Measurements from ENCODE around the gene FARP1. TPM values are rescaled to one million over a fixed set of nuclear protein-coding genes. Genes with fewer than 3 reads are reported as not detected.

Gene FARP1
- total and polyA plus RNA-seq, 2 of the 8 experiments (the other 6 are each of a cell fraction or from before 2014, with no cell fraction given), result 24.7 to 104 TPM

DNA sequence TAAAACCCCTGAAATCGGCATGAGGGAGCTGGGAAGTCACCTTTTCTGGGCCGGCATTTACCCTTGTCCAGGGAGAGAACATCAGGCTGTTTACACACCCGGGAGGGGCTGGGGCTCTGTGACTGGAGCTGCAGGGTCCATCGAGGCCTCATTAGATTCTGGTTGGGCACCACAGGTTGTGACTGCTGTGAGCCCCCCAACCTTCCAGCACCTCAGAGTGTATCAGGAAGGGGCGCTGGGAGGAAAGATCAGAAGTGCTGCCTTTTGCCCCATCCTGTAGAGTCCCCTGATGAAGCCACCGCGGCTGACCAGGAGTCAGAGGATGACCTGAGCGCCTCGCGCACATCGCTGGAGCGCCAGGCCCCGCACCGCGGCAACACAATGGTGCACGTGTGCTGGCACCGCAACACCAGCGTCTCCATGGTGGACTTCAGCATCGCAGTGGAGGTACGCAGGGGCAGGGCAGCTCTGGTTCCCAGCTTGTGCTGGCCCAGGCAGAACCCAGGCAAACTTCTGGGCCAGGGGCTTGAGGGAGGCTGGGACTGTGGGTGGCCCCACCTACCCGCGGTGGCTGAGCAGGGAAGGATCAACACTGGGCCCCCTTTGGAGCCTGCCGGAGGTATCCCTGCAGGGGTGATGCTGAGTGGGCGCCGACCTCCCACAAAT lies 297.6 kb downstream of the FARP1 start (continued):
- TF ChIP-seq ATF3 (IDR thresholded peaks at IDR 0.05; ENCODE audit: insufficient read depth, low read depth, low read length) (no peak), TCF12 (IDR thresholded peaks at IDR 0.05; ENCODE audit: low read depth, low read length) (no peak), NANOG (IDR thresholded peaks at IDR 0.05; ENCODE audit: insufficient read depth, low read depth, low read length, poor library complexity, severe bottlenecking) (no peak), ATF2 (IDR thresholded peaks at IDR 0.05; ENCODE audit: low read length) (no peak)

Data from H1 (cell line).